Anterior cingulate cortex (tissue), 58 donors: ENCODE measurements around the gene DNAJA3.

ENCODE experiments used
- DNase-seq, 58 donors: peaks; one replicate each; lab custom pipeline; 2025; lab: John Stamatoyannopoulos, UW

DNAJA3 gene

DNA sequence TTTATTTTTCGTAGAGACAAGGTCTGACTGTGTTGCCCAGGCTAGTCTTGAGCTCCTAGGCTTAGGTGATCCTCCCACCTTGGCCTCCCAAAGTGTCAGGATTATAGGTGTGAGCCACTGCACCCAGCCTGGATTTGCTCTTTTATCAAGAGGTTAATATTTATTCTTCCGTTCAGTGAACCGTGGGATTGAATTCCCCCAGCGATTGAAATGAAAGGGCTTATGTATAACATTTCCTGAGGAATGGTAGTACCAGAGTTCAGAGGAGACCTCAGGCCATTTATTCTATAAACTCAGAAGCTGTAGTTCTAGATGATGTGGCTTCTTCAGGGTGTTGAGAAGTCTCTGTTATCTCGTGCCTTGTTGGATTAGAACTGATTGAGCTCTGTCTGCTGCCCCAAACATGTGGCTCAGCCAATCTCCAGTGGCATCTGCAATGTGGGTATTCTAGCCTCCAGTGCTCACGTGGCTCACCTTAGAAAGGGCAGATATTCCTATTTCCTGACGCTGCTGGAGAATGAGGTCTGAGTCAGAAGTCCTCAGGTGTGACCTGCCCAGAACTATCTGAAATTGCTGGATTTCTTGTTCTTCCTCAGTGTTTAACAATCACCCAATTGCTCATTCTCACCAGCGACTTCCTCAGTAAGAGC, 73.0 kb downstream of the DNAJA3 start:
- no peak for DNase-seq

DNA sequence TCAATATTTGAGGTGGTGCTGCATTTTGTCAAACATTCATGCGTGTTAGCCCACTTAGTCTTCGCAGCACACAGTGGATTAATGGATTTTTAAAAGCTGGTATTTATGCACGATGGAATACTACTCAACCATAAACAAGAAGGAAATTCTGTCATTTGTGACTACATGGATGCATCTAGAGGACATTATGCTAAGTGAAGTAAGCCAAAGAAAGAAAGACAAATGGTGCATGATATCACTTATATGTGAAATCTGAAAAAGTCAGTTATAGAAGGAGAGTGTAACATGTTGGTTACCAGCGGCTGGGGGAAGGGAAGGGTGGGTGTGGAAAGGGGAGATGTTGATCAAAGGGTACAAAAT, 73.5 kb downstream of the DNAJA3 start:
- no peak for DNase-seq

GRCh38 chr16:4500272-4500671, 74.6 kb downstream of the DNAJA3 start:
- DNase-seq = peak in 11 of 58 donors; percentile 10 to 65 (median 30)

GRCh38 chr16:4501071-4501478, 75.4 kb downstream of the DNAJA3 start:
- peak in 7 of 58 donors; percentile 15 to 75 (median 35) for DNase-seq

DNA sequence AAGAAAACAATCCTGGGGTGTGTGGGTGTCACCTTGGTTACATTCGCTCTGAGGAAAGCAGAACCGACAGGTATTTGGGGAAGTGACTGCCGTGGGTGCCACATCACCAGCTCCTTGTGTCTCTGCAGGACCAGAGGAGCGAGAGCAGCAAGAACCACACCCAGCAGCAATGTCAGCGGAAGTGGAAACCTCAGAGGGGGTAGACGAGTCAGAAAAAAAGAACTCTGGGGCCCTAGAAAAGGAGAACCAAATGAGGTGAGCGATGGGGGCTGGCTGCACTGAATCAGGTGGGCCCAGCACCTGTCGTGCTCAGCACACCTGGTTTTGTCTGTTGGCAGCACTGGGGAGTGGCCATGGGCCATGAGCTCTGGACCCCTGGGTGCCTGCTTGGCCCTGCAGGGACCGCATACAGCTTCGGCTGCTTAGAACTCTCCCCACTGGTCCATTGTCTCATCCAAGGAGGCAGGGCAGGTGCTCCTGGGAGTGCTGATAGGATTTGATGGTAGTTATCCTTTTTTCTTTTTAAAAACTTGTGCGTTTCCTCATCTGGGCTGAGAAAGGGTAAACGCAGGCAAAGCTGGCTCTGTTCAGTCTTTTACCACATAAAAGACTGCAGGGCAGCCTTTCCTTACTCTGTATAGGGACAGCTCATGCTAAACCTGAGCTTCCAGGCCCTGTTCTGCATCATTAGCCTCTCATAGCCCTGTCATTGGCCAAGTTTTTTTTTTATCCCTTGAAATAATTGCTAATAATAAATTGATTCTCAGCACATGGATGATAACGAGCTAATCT, 79.9 kb downstream of the DNAJA3 start:
- peak in 1 of 58 donors; percentile 55 for DNase-seq
